IPS DF 6.9 (cell line): ENCODE results near the gene ALG6.
"Not testable (repeated sequence)": the region's sequence is repeated elsewhere in the genome, so short reads cannot be mapped to it uniquely, and the experiment has no call there.

Experiments
- DNase-seq: peaks from one replicate; pipeline ENCODE4 v3.0.0-alpha.2; 2013; ENCODE audit warnings: low read depth, low spot score
- H3K27ac ChIP-seq: one replicate; pipeline ENCODE4 v1.5.1; 2013; ENCODE audit warnings: low read length, control low read depth
- H3K27me3 ChIP-seq: 2 replicates; pipeline ENCODE4 v1.6.1; 2013; ENCODE audit warnings: mild to moderate bottlenecking, low read length; ENCODE audit not compliant: control insufficient read depth, insufficient read depth
- H3K36me3 ChIP-seq: 2 replicates; pipeline ENCODE4 v1.6.1; 2013; ENCODE audit warnings: low read length; ENCODE audit not compliant: control insufficient read depth, insufficient read depth
- H3K4me1 ChIP-seq: 2 replicates; pipeline ENCODE4 v1.6.1; 2013; ENCODE audit warnings: low read length; ENCODE audit not compliant: control insufficient read depth, insufficient read depth
- H3K4me3 ChIP-seq: 2 replicates; pipeline ENCODE4 v1.5.1; 2013; ENCODE audit warnings: mild to moderate bottlenecking, low read length
- H3K9me3 ChIP-seq: 2 replicates; pipeline ENCODE4 v1.6.1; 2013; ENCODE audit warnings: low read length, inconsistent platforms; ENCODE audit not compliant: control insufficient read depth, insufficient read depth
- WGBS: extraction: QIAGEN DNeasy Blood & Tissue Kit; methylation state at CpG from one replicate; pipeline ENCODE4 v1.1.7; 2013; ENCODE audit warnings: mixed read lengths, missing lambda C conversion rate; ENCODE audit not compliant: insufficient read length, insufficient coverage; 5-methylcytosine and 5-hydroxymethylcytosine counted together

ALG6 gene

DNA sequence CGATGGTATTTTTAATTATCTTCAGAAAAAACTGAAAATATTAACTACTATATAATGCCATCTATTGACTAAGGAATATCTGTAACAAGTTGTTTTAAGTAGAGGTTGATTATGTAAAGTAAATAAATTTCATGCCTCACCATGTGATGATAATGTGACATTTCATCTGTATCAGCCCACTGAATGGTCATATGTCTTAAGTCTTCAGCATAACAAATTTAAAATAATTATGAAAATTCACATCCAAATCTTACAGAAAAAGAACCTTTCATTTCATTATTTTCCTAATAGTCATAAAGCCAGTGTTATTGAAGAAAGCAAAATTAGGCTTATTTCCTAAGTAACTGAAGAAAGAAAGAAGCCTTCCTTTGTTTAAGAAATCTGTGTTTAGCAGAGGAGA is 83.0 kb downstream of the ALG6 start:
- no CpG with 5 or more reads among the region's 1 CpG for WGBS
- H3K9me3 ChIP-seq = no peaks in the 10 kb centered on the region
- no peaks in the 10 kb centered on the region for H3K27me3 ChIP-seq
- no peaks in the 10 kb centered on the region for H3K36me3 ChIP-seq
- H3K4me1 ChIP-seq = no peaks in the 10 kb centered on the region
- H3K27ac ChIP-seq = no peak overlapping the region
- no peak overlapping the region for H3K4me3 ChIP-seq
- DNase-seq = no peak

- no peak for DNase-seq
- H3K27ac ChIP-seq = no peak overlapping the region
- H3K4me1 ChIP-seq = no peaks in the 10 kb centered on the region
- no peaks in the 10 kb centered on the region for H3K36me3 ChIP-seq
- no peaks in the 10 kb centered on the region for H3K9me3 ChIP-seq
- H3K4me3 ChIP-seq = no peak overlapping the region
- no CpG with 5 or more reads among the region's 2 CpGs for WGBS
- no peaks in the 10 kb centered on the region for H3K27me3 ChIP-seq
These were observed 85.8 kb downstream of the ALG6 start for GRCh38 chr1:63453232-63453631.

- H3K9me3 ChIP-seq = no peaks in the 10 kb centered on the region
- no peak overlapping the region for H3K27ac ChIP-seq
- H3K4me1 ChIP-seq = no peaks in the 10 kb centered on the region
- no peaks in the 10 kb centered on the region for H3K27me3 ChIP-seq
- no peak overlapping the region for H3K4me3 ChIP-seq
- no peak for DNase-seq
- H3K36me3 ChIP-seq = no peaks in the 10 kb centered on the region
These were observed 86.8 kb downstream of the ALG6 start for GRCh38 chr1:63454269-63454668.

GRCh38 chr1:63458750-63459149 is 91.3 kb downstream of the ALG6 start:
- H3K4me3 ChIP-seq = no peak overlapping the region
- no peaks in the 10 kb centered on the region for H3K9me3 ChIP-seq
- no peaks in the 10 kb centered on the region for H3K27me3 ChIP-seq
- no peaks in the 10 kb centered on the region for H3K4me1 ChIP-seq
- H3K27ac ChIP-seq = no peak overlapping the region
- no peak for DNase-seq
- H3K36me3 ChIP-seq = no peaks in the 10 kb centered on the region

GRCh38 chr1:63461661-63462230 is 94.3 kb downstream of the ALG6 start:
- H3K9me3 ChIP-seq = no peaks in the 10 kb centered on the region
- no peak for DNase-seq
- H3K36me3 ChIP-seq = no peaks in the 10 kb centered on the region
- H3K4me3 ChIP-seq = no peak overlapping the region
- no peak overlapping the region for H3K27ac ChIP-seq
- no peaks in the 10 kb centered on the region for H3K4me1 ChIP-seq
- WGBS = no CpG with 5 or more reads among the region's 1 CpG
- no peaks in the 10 kb centered on the region for H3K27me3 ChIP-seq

- no peak for DNase-seq
- no CpG with 5 or more reads among the region's 3 CpGs for WGBS
- Histone ChIP-seq H3K27me3 (no peaks in the 10 kb centered on the region), H3K4me3 (no peak overlapping the region), H3K27ac (no peak overlapping the region), H3K9me3 (no peaks in the 10 kb centered on the region), H3K4me1 (no peaks in the 10 kb centered on the region), H3K36me3 (no peaks in the 10 kb centered on the region)
These were observed 95.8 kb downstream of the ALG6 start for GRCh38 chr1:63463248-63463647.

DNA sequence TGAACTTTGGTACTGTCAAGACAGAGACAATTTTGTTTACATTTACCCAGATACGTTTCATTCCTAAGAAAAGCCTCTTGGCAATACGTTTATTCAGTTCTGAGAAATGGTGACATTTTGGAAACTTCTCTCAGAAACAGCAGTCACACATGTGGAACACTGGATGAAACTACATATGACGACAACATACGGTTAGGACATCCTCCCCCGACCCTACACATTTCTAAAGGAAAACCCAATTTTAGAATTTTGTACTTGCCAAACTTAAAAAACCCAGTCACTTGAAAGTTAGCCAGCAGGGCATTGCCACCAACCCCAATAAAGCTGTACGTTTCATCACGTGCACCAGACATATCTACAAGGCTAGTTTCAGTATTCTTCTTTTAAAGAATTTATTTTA is 98.8 kb downstream of the ALG6 start:
- Histone ChIP-seq H3K4me3 (no peak overlapping the region), H3K9me3 (no peaks in the 10 kb centered on the region), H3K36me3 (no peaks in the 10 kb centered on the region), H3K27me3 (no peaks in the 10 kb centered on the region), H3K4me1 (no peaks in the 10 kb centered on the region), H3K27ac (no peak overlapping the region)
- DNase-seq = no peak
- no CpG with 5 or more reads among the region's 7 CpGs for WGBS

GRCh38 chr1:63466759-63467158 is 99.3 kb downstream of the ALG6 start:
- Histone ChIP-seq H3K9me3 (no peaks in the 10 kb centered on the region), H3K4me3 (no peak overlapping the region), H3K4me1 (no peaks in the 10 kb centered on the region), H3K36me3 (no peaks in the 10 kb centered on the region), H3K27me3 (no peaks in the 10 kb centered on the region), H3K27ac (no peak overlapping the region)
- DNase-seq = no peak
- no CpG with 5 or more reads among the region's 3 CpGs for WGBS

GRCh38 chr1:63468683-63469082 is 101.3 kb downstream of the ALG6 start:
- WGBS = no CpG with 5 or more reads among the region's 5 CpGs
- not testable (repeated sequence) for H3K9me3 ChIP-seq, DNase-seq

DNA sequence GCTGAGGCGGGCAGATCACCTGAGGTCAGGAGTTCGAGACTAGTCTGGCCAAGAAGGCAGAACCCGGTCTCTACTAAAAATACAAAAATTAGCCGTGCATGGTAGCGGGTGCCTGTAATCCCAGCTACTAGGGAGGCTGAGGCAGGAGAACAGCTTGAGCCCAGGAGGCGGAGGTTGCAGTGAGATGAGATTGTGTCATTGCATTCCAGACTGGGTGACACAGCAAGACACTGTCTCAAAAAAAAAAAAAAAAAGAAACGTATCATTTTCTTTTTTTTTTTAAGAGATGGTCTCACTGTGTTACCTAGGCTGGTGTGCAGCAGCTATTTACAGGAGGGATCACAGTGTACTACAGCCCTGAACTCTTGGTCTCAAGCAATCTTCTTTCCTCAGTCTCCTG is 108.3 kb downstream of the ALG6 start:
- DNase-seq = no peak
- H3K36me3 ChIP-seq = no peaks in the 10 kb centered on the region
- H3K9me3 ChIP-seq = no peaks in the 10 kb centered on the region
- no peak overlapping the region for H3K4me3 ChIP-seq
- H3K27me3 ChIP-seq = no peaks in the 10 kb centered on the region
- no peak overlapping the region for H3K27ac ChIP-seq
- no peaks in the 10 kb centered on the region for H3K4me1 ChIP-seq
- whole genome bisulfite sequencing = no CpG with 5 or more reads among the region's 7 CpGs

More at GRCh38 chr1:63468683-63469082, 101.3 kb downstream of the ALG6 start:
- H3K27me3 ChIP-seq, H3K36me3 ChIP-seq, H3K4me1 ChIP-seq, H3K27ac ChIP-seq, H3K4me3 ChIP-seq: not testable (repeated sequence)

DNA sequence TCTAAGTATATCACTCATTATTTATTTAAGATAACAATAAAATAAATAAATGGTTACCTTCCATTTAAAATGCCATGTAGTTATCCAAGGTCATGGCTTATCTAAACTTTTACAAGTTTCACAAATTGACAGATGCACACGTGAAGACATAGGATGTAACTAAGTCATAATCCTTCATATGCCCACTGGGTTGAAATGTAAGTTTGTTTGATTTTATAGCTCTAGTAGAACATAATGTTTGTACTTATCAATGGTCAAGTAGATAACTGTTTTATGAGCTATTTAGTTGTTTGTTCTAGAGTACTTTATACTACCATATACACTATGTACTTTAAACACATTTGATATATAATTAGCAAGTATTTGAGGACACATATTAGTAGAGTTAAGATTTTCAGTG is 112.6 kb downstream of the ALG6 start:
- H3K36me3 ChIP-seq = no peaks in the 10 kb centered on the region
- H3K4me1 ChIP-seq = no peaks in the 10 kb centered on the region
- no peak for DNase-seq
- H3K4me3 ChIP-seq = no peak overlapping the region
- no peaks in the 10 kb centered on the region for H3K27me3 ChIP-seq
- H3K27ac ChIP-seq = no peak overlapping the region
- no peaks in the 10 kb centered on the region for H3K9me3 ChIP-seq
- WGBS = no CpG with 5 or more reads among the region's 1 CpG
